Hindlimb muscle (tissue), 1 donor: Measurements from ENCODE around the gene TBC1D22B. TPM values are rescaled to one million over a fixed set of nuclear protein-coding genes. Genes with fewer than 3 reads are reported as not detected.
"Not testable (repeated sequence)": the region's sequence is repeated elsewhere in the genome, so short reads cannot be mapped to it uniquely, and the experiment has no call there.

Experiments used
- DNase-seq: peaks from one replicate; pipeline ENCODE4 v3.0.0-alpha.2; 2013
- polyA plus RNA-seq: library from polyadenylated mRNA; unstranded; fragments of 120-200 nt; gene quantifications from one replicate; pipeline ENCODE4 v1.2.1, GENCODE V29; 2013; ENCODE audit not compliant: insufficient read length

The TBC1D22B gene
- polyA plus RNA-seq, 1 donor, result 6.8 TPM

DNA sequence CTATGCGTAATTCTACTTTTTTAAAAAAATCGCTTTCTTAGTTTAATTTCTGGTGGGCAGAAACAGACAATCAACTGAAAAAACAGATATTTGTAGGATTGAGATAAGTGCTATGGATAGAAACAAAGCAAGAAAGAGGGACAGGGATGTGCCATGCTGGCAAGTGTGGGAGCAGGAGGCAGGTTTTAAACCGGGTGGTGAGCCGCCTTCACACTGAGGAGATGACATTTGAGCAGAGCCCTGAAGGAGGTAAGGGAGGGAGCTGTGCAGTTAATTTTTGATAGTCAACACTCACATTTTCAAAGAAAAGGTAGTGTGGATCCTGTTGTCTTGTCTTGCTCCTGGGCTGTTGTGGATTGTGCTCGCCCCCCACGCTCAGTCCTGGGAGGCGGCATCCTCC lies 47.2 kb downstream of the TBC1D22B start:
- DNase-seq, result no peak

DNA sequence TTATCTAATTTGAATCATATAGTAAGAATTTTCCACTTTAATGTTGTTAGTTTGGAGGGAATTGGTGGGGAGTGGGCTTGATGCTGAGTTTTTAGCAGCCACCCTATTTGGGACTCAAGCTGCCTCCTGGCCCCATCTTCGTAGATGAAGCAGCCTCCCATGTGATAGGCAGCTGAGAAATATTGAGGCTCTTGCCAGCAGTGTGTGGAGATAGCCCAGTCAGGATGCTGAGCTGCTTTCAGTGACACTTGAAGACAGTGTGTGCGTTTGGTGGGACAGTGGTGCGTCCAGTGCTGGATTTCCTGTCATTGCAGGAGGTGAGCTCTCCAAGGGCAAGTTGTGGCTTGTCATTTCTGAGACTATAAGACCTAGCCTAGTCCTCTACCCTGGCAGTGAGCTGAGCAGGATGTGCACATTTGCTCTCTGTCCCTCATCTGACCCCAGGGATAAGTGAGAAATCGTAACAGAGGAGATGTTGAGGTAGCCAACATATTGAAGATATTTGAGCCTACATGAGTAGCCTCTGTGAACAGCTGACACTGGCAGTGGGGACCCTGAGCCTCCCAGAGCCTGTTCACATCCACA lies 48.4 kb downstream of the TBC1D22B start:
- DNase-seq, result no peak

DNA sequence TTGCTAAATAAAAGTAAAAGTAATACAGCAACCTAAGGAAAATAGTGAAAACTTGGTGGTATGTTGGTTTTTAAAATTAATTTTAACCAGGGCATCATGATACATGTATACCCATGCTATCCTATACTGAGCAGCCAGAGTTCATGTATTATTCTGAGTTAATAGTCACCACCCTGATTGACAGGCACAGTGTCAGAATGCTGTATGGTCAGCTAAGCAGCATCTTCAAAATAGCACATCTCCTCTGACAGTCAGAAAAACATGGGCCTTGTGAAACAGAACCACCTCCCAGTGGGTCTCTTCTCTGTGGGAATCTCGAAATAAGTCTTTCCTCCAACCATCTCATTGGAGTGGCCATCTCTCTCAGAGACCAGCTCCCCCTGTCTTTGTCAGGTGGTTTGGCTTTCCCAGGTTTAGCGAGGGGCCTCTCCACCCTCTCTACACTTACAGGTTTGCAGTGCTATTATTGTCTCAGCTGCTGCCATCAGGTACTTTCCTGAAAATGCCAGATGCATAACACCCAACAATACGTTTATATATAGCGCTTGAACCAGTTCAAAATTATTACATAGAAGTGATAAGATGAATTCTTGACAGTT lies 49.2 kb downstream of the TBC1D22B start:
- no peak for DNase-seq

DNA sequence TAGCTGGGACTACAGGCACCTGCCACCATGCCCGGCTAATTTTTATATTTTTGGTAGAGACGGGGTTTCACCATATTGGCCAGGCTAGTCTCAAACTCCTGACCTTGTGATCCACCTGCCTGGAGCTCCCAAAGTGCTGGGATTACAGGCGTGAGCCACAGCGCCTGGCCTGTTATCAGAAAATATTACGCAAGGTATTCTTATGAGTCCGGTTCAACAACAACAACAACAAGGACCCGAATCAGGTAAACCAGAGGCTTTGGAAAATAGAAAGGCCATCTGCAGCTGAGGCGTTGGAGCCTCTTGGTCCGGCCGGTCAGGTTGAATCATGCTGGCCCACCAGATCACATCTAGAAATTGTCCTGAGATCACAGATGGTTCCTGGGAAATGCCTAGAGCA lies 49.9 kb downstream of the TBC1D22B start:
- DNase-seq, result not testable (repeated sequence)

DNA sequence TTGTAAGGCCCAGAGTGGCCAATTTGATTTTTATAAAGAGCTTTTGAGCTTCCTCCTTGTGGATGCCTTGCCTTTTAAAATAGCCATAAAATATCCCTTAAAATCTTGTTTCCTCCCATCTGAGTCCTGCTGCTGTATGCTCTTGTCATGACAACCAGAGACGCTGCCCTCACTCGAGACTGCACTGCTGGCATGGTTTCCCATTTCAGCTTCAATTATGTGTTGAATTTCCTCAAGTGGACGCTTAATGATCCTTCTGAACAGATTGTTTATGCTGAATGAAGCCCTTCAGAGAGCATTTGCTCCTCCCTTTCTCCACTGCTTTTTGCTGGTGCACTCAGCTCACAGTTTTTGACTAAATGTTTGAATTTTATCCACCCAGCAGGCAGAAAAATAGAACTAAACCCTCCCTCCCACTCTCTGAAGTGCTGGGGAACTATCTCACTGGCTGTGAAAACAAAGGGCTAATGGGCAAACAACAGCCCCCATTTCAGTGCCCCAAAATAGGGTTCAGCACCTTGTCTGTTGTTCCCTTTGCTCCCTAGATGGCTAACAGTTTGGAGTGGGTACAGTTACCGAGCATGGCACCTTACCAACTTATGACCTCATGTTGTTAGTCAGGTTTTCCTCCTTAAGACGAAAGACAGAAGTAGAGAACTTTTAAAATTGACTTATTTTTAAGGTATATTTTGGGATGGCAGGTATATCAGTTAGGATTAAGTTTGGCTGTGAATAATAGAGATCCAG lies 50.7 kb downstream of the TBC1D22B start:
- peak; percentile 48 for DNase-seq

DNA sequence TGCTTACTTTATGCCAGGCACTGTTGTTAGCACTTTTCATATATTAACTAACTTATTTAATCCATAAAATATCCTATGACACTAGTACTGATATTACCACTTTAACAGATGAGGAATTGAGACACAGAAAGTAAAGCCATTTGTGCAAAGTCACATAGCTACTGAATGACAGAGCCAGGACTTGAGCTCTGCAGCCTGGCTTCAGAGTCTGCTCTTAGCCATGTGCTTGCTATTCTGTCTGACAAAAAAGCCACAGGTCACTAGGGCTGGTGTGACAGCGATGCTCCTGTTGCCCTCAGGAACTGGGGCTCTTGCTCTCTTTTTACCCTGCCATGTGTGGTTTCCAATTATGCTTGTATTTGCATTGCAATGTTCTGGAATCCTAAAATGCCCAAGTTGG lies 51.5 kb downstream of the TBC1D22B start:
- DNase-seq, result no peak

DNA sequence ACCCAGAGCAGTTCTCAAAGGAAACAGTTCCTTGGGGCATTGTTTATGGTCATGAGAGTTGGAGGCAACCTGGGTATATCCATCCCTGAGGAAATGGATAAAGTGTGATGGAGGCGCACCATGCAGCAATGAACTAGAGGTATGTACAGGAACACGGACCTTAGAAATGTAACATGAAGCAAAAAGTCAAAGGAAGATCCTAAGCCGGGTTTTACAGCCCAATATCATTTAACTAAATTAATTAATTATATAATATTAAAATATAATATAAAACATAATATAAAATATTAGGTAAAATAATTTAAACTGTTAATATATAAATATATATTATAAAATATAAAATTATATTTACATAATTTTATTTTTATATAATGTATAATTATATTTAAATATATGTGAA lies 52.1 kb downstream of the TBC1D22B start:
- no peak for DNase-seq

DNA sequence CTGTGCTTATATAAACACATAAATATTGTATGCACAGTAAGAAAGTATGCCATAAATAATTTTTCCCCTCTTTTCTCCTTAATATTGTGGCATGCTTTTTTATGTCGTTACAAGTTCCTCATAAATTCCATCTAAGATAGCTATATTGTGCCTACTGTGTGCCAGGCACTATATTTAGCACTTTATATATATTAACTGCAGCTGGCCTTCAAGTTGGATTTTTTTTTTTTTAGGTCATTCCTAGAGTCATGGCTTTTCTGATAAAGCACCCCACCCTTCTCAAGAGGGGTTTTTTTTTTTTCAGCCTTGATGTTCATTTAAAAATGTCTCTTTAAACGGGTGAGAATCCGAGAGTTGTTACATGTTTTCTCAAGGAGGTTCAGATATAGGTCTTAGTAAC lies 53.4 kb downstream of the TBC1D22B start:
- DNase-seq, result no peak

DNA sequence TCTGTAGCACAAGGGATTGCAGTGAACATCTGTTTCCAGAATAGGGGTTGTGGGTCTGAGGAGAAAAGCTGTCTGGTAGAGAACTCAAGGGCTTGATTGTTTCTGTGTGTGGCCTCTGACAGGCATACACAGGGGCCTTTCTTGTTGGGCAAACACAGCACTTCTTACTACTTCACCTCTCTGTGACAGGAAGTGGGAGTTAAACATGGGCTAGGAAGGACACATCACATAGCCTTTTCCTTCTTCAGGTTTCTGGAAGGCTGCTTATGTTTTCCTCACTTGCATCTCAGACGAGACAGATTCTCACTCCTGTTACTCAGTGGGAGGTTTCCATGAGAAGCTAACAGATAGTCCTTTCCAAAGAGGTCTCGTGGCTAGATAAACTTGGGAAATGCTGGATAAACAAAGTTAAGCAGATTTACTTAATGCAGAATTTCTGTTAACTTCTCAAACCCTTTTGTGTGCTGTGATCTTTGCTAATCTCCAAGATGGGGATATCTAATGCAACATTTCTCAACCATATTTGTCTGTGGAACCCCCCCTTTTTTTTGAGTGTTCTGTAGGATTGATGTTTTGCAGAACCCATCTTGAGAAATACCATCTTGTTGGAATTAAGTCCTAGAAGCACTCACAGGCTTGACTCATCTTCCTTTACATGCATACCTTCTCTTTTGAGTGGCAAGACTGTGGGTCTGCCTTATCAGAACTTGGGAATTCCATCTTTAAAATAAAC lies 54.3 kb downstream of the TBC1D22B start:
- DNase-seq, result no peak

DNA sequence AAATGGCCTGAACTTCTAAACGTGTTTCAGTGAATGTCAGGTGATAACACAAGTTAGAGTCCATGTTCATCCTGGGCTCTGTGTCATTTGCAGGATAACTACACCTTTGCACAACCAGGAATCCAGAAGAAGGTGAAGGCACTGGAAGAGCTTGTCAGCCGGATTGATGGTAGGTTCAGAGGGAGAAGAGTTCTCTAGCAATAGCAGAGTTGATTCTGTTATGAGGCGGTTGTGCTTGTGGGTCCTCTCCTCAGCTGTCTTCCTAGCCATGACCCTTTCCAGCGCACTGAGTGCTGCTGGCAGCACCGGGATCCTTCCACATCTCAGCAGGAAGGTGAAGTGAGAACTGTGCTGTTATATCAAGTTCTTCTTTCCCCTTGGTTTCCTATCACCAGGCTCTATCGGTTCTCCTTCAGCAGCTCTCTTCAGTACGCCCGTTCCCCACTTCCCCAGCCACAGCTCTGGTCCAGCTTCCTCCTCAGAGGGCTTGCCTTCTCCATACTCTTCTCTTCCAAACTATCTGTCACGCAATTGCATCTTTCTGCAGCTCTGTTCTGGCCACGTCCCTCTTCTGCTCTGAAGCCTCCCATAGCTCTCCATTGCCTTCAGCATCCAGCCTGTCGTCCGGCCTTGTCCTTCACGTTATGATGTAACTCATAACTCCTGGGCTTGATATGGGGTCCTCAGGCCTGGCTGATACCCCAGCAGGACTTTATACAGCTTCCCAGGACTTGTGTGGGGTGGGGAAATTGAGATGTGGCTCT lies 56.3 kb downstream of the TBC1D22B start:
- no peak for DNase-seq

DNA sequence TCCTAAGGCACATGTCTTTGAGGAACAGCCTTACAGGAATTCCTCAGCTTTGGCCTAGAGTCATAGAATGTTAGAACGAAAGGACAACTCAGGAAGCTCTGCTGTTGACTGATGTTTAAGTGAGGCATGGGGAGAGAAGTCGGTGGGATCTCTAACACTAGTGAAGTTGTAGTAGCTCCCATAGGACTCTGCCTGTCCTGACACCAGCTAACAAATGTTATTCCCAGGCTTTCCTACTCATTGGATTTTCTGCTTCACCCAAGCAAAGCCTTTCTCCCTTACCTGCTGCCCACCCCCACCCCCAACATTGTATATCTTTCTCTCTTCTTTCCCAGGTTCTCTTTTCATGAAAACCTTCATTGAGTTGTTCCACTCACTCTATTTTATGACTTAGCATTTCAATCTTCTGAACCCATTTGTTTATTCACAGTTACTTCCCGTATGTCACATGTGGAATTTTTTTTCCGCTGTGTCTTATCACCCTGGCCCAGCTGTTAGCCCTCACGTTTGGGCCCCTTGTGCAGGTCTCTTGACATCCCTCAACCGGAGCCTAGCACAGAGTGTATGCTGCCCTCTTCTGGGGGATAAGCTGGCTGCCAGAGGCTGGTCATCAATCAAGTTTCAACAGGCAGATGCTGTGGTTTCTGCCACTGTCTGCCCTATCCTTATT lies 57.0 kb downstream of the TBC1D22B start:
- peak; percentile 28 for DNase-seq

DNA sequence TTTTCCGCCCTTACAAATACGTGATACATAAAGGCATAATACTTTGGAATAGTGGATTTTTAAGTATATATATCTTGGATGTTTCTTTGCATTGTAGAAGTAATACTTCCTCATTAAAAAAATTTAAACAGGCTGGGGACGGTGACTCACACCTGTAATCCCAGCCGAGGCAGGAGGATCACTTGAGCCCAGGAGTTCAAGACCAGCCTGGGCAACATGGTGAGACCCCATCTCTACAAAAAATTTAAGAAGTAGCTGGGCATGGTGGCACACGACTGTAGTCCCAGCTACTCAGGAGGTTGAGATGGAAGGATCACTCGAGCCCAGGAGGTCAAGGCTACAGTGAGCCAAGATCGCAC lies 57.6 kb downstream of the TBC1D22B start:
- DNase-seq, result no peak

DNA sequence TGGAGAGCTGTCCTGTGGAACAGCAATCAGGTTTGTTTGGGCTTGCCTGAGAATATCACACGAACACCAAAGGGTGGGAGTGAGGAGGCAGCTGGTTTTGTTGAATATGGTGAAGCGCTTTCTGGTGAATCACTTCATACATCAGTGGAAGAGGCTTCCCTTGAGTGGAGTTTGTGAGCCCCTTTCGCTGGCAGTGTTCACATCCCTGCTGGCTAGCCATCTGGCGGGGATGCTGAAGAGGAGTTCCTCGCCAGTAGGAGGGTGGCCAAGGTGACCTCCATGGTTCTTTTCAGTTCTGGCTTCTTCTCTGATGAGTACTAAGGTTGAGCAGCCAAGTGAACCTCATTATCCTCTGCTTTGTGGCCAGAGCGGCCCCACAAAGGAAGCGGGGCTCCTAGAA lies 58.5 kb downstream of the TBC1D22B start:
- DNase-seq, result no peak

DNA sequence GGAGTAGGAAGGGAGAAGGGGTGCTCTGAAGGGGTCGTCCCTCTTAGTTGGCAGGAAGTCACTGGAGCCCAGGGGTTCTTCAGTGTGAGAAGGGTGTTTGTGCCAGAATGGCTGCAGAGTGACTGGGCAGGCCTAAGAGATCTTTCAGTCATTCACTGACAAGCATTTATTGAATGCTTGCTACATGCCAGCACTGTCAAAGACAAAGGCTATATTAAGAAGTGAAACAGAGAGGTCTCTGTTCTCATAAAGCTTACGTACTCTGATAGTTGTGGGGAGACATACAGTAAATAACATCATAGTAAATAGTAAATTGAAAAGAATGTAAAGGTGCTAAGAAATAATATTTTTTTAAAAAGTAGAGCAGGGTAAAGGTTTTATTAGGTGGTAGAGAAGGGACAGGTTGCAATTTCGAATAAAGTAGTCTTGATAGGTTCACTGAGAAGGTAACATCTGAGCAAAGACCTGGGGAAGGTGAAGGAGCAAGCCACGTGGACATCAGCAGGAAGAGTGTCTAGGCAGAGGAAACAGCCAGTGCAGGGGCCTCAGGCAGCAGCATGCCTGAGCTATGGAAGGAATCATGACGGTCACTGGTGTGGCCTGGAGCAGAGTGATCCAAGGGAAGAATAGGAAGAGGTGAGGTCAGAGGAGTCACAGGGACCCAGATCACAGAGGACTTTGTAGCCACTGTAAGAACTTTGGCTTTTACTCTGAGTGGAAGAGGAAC lies 59.9 kb downstream of the TBC1D22B start:
- DNase-seq, result no peak

DNA sequence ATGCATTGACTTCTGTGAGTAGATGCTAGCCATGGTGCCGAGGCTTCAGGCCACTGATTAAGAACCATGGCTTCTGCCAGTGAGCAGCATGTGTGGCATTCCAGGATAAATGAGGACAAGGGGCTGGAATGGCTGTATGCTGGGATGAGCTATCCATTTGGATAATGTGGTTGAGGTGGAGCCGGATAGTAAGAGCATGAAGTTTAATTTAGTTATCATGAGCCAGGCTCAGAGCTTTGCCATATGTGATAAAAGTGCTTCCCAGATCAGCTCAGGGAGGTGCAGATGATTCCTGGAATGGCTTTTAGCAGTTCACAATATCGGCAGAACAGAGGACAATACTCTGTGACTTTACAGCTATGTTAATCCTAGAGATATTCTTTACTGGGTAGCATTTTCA lies 61.6 kb downstream of the TBC1D22B start:
- DNase-seq, result no peak

DNA sequence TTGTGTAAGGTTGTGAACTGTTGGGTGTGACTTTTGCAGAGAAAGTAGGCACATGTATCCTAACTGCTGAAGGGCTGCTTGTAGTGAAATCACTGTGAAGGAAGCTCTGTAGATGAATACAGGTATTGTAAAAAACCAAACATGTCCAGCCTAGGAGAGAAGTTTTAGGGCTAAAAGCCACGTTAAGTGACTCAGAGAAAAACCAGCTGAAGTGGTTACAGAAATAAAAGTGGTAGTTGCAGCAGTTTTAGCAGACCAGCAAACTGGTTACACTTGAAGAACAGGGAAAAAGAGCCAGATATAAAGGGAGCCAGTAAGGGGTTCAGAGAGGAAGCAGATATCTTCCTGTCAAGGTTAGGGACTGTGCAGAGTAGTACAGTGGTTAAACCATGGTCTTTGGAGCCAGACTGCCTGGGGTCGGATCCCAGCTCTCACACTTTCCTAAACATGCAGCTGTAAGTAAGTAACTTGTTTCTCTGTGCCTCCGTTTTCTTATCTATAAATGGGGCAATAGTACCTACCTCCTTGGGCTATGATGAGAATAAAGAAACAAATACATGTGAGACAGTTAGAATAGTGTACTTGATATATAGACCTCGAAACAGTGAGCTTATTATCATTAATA lies 62.4 kb downstream of the TBC1D22B start:
- no peak for DNase-seq

DNA sequence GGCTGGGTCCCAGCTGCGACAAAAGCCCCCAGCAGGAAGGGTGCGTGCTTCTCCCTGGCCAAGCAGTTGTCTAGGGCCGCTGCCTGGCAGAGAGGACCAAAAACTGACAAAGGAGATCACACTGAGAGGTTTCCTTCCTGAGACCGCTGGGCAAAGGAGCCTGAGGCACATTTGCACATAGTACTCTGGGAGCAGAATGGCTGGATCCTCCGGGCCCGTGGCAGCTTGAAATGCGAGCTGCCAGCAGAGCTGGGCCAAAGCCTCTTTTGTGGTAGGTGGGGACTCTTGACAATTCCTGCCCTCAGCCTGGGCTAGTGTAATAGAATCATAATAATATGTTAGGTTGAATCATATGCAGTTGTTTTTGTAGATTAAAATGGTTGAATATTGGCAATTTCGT lies 63.1 kb downstream of the TBC1D22B start:
- DNase-seq, result no peak

DNA sequence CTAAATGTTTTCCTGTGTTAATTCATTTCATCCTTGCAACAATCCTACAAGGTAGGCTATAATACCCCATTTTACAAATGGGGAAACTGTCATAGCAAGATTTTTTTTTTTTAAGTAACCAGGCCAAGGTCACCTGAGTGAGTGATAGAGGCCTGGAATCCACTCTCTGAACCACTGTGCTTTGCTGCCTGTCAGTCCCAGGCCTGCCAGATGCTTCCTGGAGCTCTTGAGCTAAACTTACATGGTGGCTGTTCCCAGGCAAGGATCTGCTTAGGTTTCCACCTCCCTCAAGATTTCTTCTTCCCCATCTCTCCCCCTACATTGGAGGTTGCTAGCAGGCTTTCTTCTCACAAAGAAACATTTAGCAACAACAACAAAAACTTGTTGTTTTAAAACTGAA lies 63.5 kb downstream of the TBC1D22B start:
- no peak for DNase-seq

DNA sequence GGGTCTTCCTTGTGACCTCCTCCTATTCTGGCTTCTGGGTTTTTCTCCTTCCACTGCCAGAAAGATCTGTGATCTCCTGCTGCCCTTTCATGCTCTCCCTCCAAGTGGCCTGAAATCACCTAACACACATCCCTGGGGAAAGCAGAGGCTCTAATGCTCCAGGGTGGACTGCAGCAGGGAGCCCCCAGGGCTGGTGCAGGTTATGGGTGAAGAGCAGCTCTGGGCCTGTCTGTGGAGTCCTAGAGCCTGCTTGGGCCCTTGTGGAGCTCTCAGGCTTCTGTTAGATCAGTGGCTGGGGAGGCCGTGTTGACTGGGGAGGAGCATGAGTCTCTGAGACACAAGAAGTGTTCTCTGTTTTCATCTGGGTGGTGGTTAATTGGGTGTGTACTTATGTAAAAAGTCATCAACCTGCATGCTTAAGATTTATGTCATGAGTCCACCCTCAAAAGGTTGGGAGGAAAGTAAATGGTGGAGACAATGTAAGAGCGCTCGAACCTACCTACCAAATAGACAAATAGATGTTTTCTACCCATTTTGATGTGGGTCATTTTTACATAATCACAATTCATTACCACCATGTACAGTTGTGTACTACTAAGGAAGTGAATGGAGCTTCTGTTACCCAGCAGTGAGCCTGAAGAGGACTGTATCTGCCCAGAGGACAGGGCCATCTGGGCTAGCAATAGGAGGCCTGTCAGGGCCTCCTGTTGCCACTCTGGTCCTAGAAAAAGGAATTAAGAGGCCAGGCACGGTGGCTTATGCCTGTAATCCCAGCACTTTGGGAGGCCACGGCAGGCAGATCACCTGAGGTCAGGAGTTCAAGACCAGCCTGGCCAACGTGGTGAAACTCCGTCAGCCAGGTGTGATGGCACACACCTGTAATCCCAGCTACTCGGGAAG lies 64.2 kb downstream of the TBC1D22B start:
- DNase-seq, result no peak

DNA sequence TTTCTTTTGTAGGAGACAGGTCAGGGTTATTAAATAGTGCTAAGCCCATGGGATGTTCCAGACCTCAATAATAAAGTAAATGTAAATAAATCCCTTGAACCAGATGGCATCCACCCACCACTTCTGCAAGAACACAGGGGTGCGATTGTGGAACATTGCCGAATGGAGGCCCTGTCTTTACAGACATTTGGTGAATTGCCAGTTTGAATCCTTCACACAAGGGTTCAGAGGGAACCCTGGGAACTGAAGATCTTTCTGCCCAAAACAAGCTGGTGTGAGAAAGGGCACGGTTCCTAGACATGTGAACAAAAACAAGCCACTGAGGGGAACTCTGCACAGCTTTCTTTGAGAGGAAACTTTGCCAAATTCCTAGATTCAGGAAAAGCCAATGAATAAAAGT lies 66.0 kb downstream of the TBC1D22B start:
- peak; percentile 11 for DNase-seq
